Loucy (cell line): ENCODE measurements around the gene TRPV2.
A peak's percentile ranks its signal among the peaks of the same experiment; 100 is the strongest.

Experiments
- H2AFZ ChIP-seq: fragments of 200-600 bp; sonication (generic); 2 replicates; pipeline ENCODE4 v1.6.0; 2016; ENCODE audit warnings: antibody characterized with exemption, mild to moderate bottlenecking, low read length, moderate library complexity
- H3F3A ChIP-seq: fragments of 200-600 bp; 2 replicates; pipeline ENCODE4 v1.6.0; 2016; ENCODE audit warnings: antibody characterized with exemption, low read depth, mild to moderate bottlenecking
- H3K27me3 ChIP-seq: fragments of 200-600 bp; sonication (generic); 2 replicates; pipeline ENCODE4 v1.6.1; 2014; ENCODE audit warnings: low read length, mild to moderate bottlenecking; ENCODE audit not compliant: insufficient read depth, poor library complexity, severe bottlenecking
- H3K36me3 ChIP-seq: fragments of 200-600 bp; sonication (generic); 2 replicates; pipeline ENCODE4 v1.6.1; 2016; ENCODE audit warnings: low read length; ENCODE audit not compliant: insufficient read depth
- H3K4me1 ChIP-seq: fragments of 200-600 bp; sonication (generic); 2 replicates; pipeline ENCODE4 v1.5.1; 2014; ENCODE audit warnings: low read length, mild to moderate bottlenecking; ENCODE audit not compliant: insufficient read depth, poor library complexity, severe bottlenecking
- H3K4me2 ChIP-seq: fragments of 200-600 bp; sonication (generic); 2 replicates; pipeline ENCODE4 v1.6.0; 2014; ENCODE audit warnings: antibody characterized with exemption, low read length, low read depth, mild to moderate bottlenecking; ENCODE audit not compliant: poor library complexity, severe bottlenecking
- H3K4me3 ChIP-seq: fragments of 200-600 bp; sonication (generic); 2 replicates; pipeline ENCODE4 v1.5.1; 2014; ENCODE audit warnings: low read length, mild to moderate bottlenecking, mixed read lengths; ENCODE audit not compliant: poor library complexity, severe bottlenecking
- H3K79me2 ChIP-seq: fragments of 200-600 bp; sonication (generic); 2 replicates; pipeline ENCODE4 v1.6.1; 2014; ENCODE audit warnings: low read length; ENCODE audit not compliant: insufficient read depth
- H3K9ac ChIP-seq: fragments of 200-600 bp; sonication (generic); 2 replicates; pipeline ENCODE4 v1.6.0; 2014; ENCODE audit warnings: mild to moderate bottlenecking, low read depth, low read length, moderate library complexity; ENCODE audit not compliant: poor library complexity, severe bottlenecking
- H3K9me2 ChIP-seq: fragments of 200-600 bp; sonication (generic); replicated peaks from 2 replicates; pipeline ENCODE4 v1.6.1; 2016; ENCODE audit warnings: low read depth, low read length, mixed read lengths
- H3K9me3 ChIP-seq: fragments of 200-600 bp; sonication (generic); 2 replicates; pipeline ENCODE4 v1.6.1; 2014; ENCODE audit warnings: mild to moderate bottlenecking, antibody characterized with exemption, low read length, low read depth; ENCODE audit not compliant: insufficient read depth
- H4K20me1 ChIP-seq: fragments of 200-600 bp; sonication (generic); 2 replicates; pipeline ENCODE4 v1.6.0; 2014; ENCODE audit warnings: antibody characterized with exemption, low read length, mild to moderate bottlenecking; ENCODE audit not compliant: insufficient read depth, poor library complexity, severe bottlenecking
- EZH2phosphoT487 ChIP-seq: fragments of 200-600 bp; IDR thresholded peaks from 2 replicates; pipeline ENCODE4 v1.6.1; 2018; ENCODE audit warnings: antibody characterized with exemption, mild to moderate bottlenecking, moderate library complexity, borderline replicate concordance
- TF ChIP-seq, protein P1 (sequence below): fragments of 200-600 bp; sonication (generic); conservative IDR thresholded peaks from 2 replicates; pipeline ENCODE4 v1.5.1; 2014; ENCODE audit warnings: mild to moderate bottlenecking, antibody characterized with exemption, low read length

The TRPV2 gene

DNA sequence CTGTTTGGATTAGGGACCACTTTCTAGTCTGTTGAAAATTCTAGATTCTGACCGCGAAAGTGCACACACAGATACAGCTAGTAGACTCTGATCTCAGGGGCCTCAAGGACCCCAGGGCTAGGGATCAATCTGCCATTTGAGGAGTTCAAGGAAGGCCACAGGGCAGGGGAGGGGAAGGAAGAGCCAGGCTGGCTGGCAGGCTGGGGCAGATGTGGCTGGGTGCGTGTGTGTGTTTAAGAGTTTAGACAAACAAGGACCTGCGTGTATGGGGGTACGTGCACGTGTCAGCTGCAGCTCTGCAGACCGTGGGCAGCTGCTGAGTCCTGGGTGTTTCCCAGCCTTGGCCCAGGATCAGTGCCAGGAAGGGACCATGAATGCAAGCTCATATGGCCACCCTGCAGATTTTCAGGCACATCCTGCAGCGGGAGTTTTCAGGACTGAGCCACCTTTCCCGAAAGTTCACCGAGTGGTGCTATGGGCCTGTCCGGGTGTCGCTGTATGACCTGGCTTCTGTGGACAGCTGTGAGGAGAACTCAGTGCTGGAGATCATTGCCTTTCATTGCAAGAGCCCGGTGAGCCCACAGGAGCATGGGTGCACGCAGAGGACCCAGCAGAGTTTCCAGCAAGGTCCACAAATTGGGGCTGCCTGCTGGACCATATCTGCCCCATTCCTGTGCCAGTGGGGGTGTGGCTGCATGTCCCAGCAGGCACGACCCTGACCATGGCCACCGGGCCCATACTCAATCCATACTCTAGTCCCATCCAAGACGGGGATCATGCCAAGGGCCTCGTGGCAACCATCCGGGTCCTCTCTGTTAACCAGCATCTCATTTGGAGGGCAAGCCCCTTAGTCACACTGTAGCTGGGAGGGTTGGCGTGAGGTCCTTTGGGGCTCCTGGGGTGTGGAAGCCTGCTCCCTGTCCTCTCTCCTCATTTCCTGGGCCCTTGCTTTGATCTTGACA, 10.6 kb downstream of the TRPV2 start:
- no peaks in the 10 kb centered on the region for H3K79me2 ChIP-seq
- H3K9ac ChIP-seq = no peak overlapping the region
- no peaks in the 10 kb centered on the region for H3K27me3 ChIP-seq
- no peaks in the 10 kb centered on the region for H3K9me2 ChIP-seq
- no peak overlapping the region for H3K4me2 ChIP-seq
- no peak for TF ChIP-seq EZH2phosphoT487
- TF ChIP-seq, protein P1, sequence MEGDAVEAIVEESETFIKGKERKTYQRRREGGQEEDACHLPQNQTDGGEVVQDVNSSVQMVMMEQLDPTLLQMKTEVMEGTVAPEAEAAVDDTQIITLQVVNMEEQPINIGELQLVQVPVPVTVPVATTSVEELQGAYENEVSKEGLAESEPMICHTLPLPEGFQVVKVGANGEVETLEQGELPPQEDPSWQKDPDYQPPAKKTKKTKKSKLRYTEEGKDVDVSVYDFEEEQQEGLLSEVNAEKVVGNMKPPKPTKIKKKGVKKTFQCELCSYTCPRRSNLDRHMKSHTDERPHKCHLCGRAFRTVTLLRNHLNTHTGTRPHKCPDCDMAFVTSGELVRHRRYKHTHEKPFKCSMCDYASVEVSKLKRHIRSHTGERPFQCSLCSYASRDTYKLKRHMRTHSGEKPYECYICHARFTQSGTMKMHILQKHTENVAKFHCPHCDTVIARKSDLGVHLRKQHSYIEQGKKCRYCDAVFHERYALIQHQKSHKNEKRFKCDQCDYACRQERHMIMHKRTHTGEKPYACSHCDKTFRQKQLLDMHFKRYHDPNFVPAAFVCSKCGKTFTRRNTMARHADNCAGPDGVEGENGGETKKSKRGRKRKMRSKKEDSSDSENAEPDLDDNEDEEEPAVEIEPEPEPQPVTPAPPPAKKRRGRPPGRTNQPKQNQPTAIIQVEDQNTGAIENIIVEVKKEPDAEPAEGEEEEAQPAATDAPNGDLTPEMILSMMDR = no peak
- H3F3A ChIP-seq = no peaks in the 10 kb centered on the region
- peaks cover 4% of the 10 kb centered on the region for H4K20me1 ChIP-seq
- H3K36me3 ChIP-seq = peaks cover 37% of the 10 kb centered on the region; the same call in 1 of the 2 replicates
- no peak overlapping the region for H3K4me3 ChIP-seq
- H3K9me3 ChIP-seq = no peaks in the 10 kb centered on the region
- H3K4me1 ChIP-seq = no peaks in the 10 kb centered on the region
- H2AFZ ChIP-seq = no peak overlapping the region

DNA sequence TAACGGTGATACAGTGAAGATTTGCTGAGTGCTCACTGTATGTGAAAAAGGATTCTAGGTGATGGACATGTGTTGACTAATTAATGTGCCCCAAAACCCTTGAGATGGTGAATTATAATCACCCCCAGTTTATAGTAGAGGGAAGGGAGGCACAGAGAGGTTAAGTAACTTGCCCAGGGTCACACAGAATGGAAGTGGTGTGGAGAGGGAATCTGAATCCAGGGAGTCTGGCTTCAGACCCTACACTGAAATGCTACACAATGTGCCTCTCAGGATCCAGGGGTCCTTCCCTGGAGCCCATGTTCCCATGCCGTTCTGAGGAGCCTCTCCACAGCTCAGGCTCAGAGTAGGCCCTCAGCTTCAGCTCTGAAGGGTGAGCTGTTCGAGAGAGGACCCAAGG, 11.6 kb downstream of the TRPV2 start:
- H4K20me1 ChIP-seq = peaks cover 4% of the 10 kb centered on the region

DNA sequence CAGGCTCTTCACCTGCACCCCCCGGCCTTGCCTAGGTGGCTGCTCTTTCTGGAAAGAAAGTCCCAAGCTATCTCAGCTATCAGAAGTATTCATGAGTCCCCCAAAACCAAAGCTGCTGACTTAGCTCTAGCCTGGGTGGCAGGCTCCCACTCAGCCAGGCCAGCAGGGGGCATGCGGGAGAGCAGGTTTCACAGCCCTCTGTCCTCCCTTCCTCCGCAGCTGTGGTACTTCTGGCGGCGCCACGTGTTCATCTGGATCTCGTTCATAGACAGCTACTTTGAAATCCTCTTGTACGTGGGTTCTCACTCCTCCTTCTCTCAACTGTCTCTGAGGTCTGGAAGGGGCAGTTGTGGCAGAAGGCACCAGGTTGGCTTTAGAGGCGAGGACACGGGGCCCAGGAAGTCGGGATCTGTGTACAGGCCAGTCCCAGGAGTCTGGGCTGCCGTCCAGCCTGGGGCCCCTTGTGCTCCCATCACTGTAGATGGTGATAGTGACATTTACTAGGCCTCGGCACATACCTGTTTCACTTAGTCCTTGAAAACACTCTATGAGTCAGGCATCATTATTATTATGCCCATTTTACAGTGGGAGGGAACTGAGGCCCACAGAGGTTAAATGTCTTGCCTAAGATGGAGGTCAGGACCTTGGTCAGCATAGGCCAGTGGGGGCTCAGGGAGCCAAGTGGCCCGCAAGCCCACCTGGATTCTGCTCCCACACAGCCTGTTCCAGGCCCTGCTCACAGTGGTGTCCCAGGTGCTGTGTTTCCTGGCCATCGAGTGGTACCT, 12.9 kb downstream of the TRPV2 start:
- no peaks in the 10 kb centered on the region for H3F3A ChIP-seq
- H3K9ac ChIP-seq = no peak overlapping the region
- H3K9me3 ChIP-seq = no peaks in the 10 kb centered on the region
- peaks cover 27% of the 10 kb centered on the region; the same call in 1 of the 2 replicates for H3K36me3 ChIP-seq
- H3K4me3 ChIP-seq = no peak overlapping the region
- H3K4me1 ChIP-seq = no peaks in the 10 kb centered on the region
- H3K27me3 ChIP-seq = no peaks in the 10 kb centered on the region
- no peak overlapping the region for H3K4me2 ChIP-seq
- TF ChIP-seq, protein P1 = peak; percentile 64
- no peak for TF ChIP-seq EZH2phosphoT487
- no peak overlapping the region for H2AFZ ChIP-seq
- peaks cover 4% of the 10 kb centered on the region for H4K20me1 ChIP-seq
- H3K79me2 ChIP-seq = no peaks in the 10 kb centered on the region
- no peaks in the 10 kb centered on the region for H3K9me2 ChIP-seq

More for the DNA sequence above, 11.6 kb downstream of the TRPV2 start:
- Histone ChIP-seq H3K9ac (no peak overlapping the region), H3K9me2 (no peaks in the 10 kb centered on the region), H3K9me3 (no peaks in the 10 kb centered on the region), H2AFZ (no peak overlapping the region), H3K4me1 (no peaks in the 10 kb centered on the region), H3K4me3 (no peak overlapping the region), H3F3A (no peaks in the 10 kb centered on the region), H3K36me3 (peaks cover 37% of the 10 kb centered on the region; the same call in 1 of the 2 replicates), H3K4me2 (no peak overlapping the region), H3K79me2 (no peaks in the 10 kb centered on the region), H3K27me3 (no peaks in the 10 kb centered on the region)
- no peak for TF ChIP-seq EZH2phosphoT487
- TF ChIP-seq, protein P1 = no peak
